Esophagus squamous epithelium (tissue), 5 donors: ENCODE results near the gene FLT3LG. TPM values are rescaled to one million over a fixed set of nuclear protein-coding genes. Genes with fewer than 3 reads are reported as not detected.
A peak's percentile ranks its signal among the peaks of the same experiment; 100 is the strongest.

Experiments used
- DNase-seq: peaks from one replicate; lab custom pipeline; 2025; lab: John Stamatoyannopoulos, UW
- H3K27ac ChIP-seq, 4 donors: fragments of 200-600 bp; sonication (generic); one replicate each; pipeline ENCODE4 v1.5.1; 2016 to 2019; ENCODE audit warnings: mild to moderate bottlenecking in 1 of 4
- H3K27me3 ChIP-seq, 4 donors: fragments of 200-600 bp; sonication (generic); 1 replicate in 3 of 4; 2 replicates in 1 of 4; pipeline versions ENCODE4 v1.5.1 to v1.6.0; 2017 to 2021; ENCODE audit warnings: antibody characterized with exemption in 1 of 4
- H3K36me3 ChIP-seq, 3 donors: fragments of 200-600 bp; sonication (generic); one replicate each; pipeline ENCODE4 v1.5.1; 2016 to 2019
- H3K4me1 ChIP-seq, 3 donors: fragments of 200-600 bp; sonication (generic); one replicate each; pipeline ENCODE4 v1.5.1; 2017 to 2019
- H3K4me3 ChIP-seq, 4 donors: fragments of 200-600 bp; sonication (generic); 1 replicate in 3 of 4; 2 replicates in 1 of 4; pipeline ENCODE4 v1.5.1; 2016 to 2019; ENCODE audit warnings: mild to moderate bottlenecking in 2 of 4, moderate library complexity in 1 of 4
- H3K9me3 ChIP-seq, 3 donors: fragments of 200-600 bp; sonication (generic); one replicate each; pipeline ENCODE4 v1.5.1; 2016 to 2019
- CTCF ChIP-seq, 6 experiments: fragments of 450-650 bp in 4 of 6; fragments of 200-600 bp in 2 of 6; sonication (generic) in 2 of 6; IDR thresholded peaks; one replicate each; pipeline ENCODE4 v1.5.1; 2016 to 2019; ENCODE audit warnings: antibody characterized with exemption in 6 of 6, mild to moderate bottlenecking in 4 of 6, moderate library complexity in 4 of 6
- POLR2A ChIP-seq, 4 donors: fragments of 450-650 bp; IDR thresholded peaks; one replicate each; pipeline ENCODE4 v1.6.1; 2017; ENCODE audit warnings: antibody characterized with exemption in 4 of 4, mild to moderate bottlenecking in 4 of 4, moderate library complexity in 3 of 4
- WGBS, 2 donors: methylation state at CpG; one replicate each; pipeline ENCODE4 v1.1.5; 2018; 5-methylcytosine and 5-hydroxymethylcytosine counted together
- intact Hi-C: fragments of 100-400 bp; cut with DNase I; formaldehyde crosslinking; loops from one replicate; pipeline ENCODE4 v1.15.0; 2022
- total RNA-seq, 4 donors: library from RNA; depleted of rRNA; stranded (reverse); fragments of >200 nt; gene quantifications; one replicate each; pipeline ENCODE4 v1.1.0, GENCODE V29; 2016
- donor health status: DM: yes; HTN: yes; CAD: no.

FLT3LG gene
- total RNA-seq, 4 donors from 2014 or later: 0.75 to 4.2 (median 2.7) TPM

- no peak overlapping the region for H3K27ac ChIP-seq
- peaks cover 30 to 100% (median 61%) of the 10 kb centered on the region in 4 donors for H3K27me3 ChIP-seq
- no peak for DNase-seq
- intact Hi-C loops: no loop called here
- H3K4me1 ChIP-seq: peaks cover 15 to 32% (median 18%) of the 10 kb centered on the region in 3 donors
- no peaks in the 10 kb centered on the region for H3K36me3 ChIP-seq
- 9% methylated on average over 16 of the region's 45 CpGs; no CpG with 5 or more reads in 1 of the 2 donors for WGBS, 2 donors
- no peak for TF ChIP-seq POLR2A (IDR thresholded peaks at IDR 0.05)
- TF ChIP-seq CTCF (IDR thresholded peaks at IDR 0.05): no peak
- H3K4me3 ChIP-seq: peak overlapping the region in 3 of 4 donors; percentile 21 to 49 (median 26)
- no peaks in the 10 kb centered on the region for H3K9me3 ChIP-seq
Measured at GRCh38 chr19:49427855-49428546, 46.0 kb upstream of the FLT3LG start.

DNA sequence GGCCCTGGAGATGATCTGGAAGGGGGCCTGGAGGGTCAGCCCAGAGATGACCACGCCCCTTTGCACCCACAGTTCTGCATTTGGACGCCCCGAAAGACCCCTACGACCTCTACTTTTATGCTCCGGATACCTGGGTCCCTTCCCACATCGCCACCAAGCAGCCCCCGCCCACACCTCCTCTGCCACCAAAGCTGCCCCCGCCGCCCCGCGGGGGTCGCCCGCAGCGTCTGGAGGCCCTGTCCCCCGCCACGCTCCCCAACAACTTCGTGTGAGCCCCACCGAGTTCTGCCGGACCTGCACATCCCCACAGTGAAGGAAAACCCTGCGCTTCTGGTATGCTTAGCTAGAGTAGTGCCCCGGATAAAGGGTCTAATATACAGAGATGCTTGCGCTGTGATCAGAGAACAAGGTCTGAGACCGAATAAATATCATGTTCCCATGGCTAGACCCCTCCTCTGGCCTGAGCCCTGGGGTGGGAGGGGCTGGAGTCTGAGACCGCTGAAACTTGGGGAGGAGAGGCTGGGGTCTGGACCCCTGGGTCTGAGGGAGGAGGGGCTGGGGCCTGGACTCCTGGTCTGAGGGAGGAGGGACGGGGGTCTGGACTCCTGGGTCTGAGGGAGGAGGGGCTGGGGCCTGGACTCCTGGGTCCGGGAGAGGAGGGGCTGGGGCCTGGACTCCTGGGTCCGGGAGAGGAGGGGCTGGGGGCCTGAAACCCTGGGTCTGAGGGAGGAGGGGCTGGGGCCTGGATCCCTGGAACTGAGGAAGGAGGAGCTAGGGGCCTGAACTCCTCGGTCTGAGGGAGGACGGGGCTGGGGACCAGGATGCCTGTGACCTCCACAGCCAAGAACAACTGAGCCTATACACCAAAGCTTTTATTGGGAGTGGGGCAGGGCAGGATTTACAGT, 45.2 kb upstream of the FLT3LG start:
- WGBS, 2 donors: 10 to 17% methylated on average over 2 to 20 of the region's 29 CpGs
- intact Hi-C loops: no loop called here
- Histone ChIP-seq H3K4me1 (peaks cover 11 to 24% (median 11%) of the 10 kb centered on the region in 3 donors), H3K27ac (no peak overlapping the region), H3K36me3 (no peaks in the 10 kb centered on the region), H3K9me3 (no peaks in the 10 kb centered on the region), H3K27me3 (peaks cover 23 to 100% (median 58%) of the 10 kb centered on the region in 4 donors), H3K4me3 (peak overlapping the region in 3 of 4 donors; percentile 21 to 49 (median 26))
- no peak for DNase-seq
- no peak for TF ChIP-seq POLR2A (IDR thresholded peaks at IDR 0.05)
- TF ChIP-seq CTCF (IDR thresholded peaks at IDR 0.05): no peak

DNA sequence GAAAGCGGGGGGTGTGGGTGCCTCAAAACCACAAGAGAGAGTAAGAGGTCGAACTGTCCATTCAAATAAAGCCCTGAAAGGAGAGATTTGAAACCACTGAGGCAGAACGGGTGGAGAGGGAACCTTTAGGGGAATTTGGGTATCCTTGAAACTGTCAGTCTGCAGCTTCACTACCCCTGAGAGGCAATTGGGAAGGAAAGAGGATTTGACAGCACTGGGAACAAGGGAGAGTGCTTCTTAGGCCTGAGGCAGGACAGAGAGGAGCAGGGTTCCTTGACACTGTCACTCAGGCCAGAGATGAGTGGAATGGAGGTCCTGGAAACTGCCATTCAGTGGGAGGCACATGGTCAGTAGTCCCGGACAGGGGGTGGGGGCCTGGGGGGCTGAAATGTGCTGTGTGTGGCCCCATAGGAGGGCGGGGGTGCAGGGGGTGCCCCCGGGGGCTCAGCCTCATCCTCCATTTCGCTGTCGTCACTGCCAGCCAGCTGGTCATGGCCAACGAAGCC, 43.8 kb upstream of the FLT3LG start:
- H3K36me3 ChIP-seq: no peaks in the 10 kb centered on the region
- intact Hi-C loops: no loop called here
- no peak overlapping the region for H3K4me3 ChIP-seq
- TF ChIP-seq CTCF (IDR thresholded peaks at IDR 0.05): no peak
- TF ChIP-seq POLR2A (IDR thresholded peaks at IDR 0.05): no peak
- no peak overlapping the region for H3K27ac ChIP-seq
- no peak for DNase-seq
- 66 to 70% methylated on average over 7 of the region's 9 CpGs for WGBS, 2 donors
- H3K4me1 ChIP-seq: peaks cover 11 to 23% (median 11%) of the 10 kb centered on the region in 3 donors
- H3K9me3 ChIP-seq: no peaks in the 10 kb centered on the region
- peaks cover 22 to 100% (median 55%) of the 10 kb centered on the region in 4 donors for H3K27me3 ChIP-seq

- Histone ChIP-seq H3K4me3 (no peak overlapping the region), H3K27me3 (peaks cover 22 to 100% (median 49%) of the 10 kb centered on the region in 4 donors), H3K27ac (no peak overlapping the region), H3K36me3 (no peaks in the 10 kb centered on the region), H3K9me3 (no peaks in the 10 kb centered on the region), H3K4me1 (peaks cover 11 to 23% (median 11%) of the 10 kb centered on the region in 3 donors)
- no peak for DNase-seq
- intact Hi-C loops: no loop called here
- 26 to 73% methylated on average over 6 to 20 of the region's 28 CpGs for WGBS, 2 donors
- TF ChIP-seq CTCF (IDR thresholded peaks at IDR 0.05) (peak in 1 of 6 experiments; percentile 7), POLR2A (IDR thresholded peaks at IDR 0.05) (no peak)
Measured at GRCh38 chr19:49430678-49431329, 43.2 kb upstream of the FLT3LG start.
